GM20431 (cell line): ENCODE data around the gene RGS19.

ENCODE experiments used
- in situ Hi-C: fragments of 300-500 bp; cut with MseI, MboI; formaldehyde crosslinking; loops from one replicate; pipeline ENCODE4 v1.15.0; 2020; ENCODE audit warnings: low sequenced_read_pairs; ENCODE audit not compliant: unreplicated experiment

Gene RGS19

DNA sequence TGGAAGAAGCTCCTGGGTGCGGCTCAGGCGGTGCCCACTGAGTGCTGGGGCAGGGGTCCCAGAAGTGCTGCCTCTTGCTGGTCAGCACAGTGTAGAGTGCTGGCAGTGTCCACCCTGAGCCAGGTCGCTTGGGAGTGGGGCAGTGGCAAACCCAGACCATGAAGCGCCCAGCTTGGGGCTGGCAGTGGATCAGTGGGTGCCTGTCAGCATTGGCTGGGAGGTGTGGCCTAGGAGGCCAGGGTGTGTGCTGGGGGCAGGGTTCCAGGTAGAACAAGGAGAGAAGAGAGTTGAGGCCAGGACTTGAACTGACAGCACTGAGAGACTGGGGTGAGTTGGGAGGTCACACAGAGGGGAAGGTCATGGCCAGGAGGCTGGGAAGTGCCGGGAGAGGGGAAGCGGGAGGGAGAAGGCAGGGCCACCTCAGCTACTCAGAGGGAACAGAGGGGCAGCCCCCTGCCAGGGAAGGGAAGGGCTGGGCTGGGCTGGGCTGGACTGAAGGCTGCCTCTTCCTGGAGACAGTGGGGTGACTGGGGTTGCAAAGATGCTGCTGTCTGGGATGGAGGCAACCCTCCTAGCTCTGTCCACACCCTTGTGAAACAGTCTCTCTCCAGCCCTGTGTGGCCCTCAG is 12.2 kb downstream of the RGS19 start:
- in situ Hi-C loops, result no loop called here

DNA sequence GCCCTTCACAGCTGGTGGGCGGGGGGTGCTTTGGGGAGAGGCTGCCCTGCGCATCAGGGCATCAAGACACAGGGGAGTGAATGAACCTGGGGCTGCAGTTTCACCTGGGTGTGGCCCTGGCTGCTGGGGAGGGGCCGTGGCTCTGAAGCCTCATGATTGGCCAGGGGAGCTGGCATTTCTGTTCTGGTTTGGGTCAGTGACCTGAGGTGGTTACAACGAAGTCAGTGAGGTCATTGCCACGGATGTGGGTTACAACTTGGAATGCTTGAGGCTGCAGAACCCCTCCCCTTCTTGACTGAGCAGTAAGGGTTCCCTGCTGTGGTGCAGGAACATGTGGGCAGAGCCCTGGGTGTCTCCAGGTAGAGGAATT is 13.4 kb downstream of the RGS19 start:
- in situ Hi-C loops, result no loop called here

DNA sequence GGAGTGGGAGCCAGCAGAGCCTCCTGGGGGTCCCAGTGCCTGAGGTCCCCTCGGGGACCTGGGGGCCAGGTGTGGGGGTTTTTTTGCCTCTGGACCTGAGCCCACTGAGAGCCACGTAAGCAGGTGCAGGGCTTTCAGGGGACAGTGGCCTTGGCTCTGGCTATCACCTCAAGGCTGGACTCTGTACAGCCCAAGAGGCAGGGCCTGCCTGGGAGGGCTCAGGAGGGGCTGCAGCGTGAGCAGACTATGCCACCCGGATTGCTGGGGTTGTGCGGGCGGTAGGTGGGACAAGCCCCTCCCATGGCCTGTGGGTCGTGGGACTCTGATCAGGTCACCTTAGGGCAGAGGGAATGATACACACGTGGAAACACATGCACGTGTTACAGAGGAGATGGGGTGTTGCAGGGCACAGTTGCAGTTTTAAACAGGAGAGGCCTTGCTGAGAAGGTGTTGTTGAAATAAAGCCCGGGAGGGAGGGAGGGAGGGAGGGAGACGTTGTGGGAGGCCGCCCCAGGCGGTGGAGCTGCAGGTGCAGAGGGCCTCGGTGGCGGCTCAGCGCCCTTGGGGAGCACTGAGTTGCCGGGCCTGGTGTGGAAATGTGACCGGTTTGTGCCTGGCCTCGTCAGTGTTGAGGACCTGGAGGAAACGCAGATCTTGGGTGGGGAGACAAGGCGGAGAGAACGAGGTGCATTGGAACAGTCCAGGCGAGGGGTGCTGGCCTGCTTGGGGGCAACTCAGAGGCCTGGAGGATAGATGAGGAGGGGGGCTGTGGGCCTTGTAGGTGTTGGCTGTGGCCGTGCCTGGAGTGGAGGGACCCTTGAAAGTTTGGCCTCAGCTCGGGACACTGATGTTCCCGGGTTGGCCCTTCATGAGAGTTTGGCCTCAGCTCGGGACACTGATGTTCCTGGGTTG is 14.0 kb downstream of the RGS19 start:
- in situ Hi-C loops, result no loop called here

DNA sequence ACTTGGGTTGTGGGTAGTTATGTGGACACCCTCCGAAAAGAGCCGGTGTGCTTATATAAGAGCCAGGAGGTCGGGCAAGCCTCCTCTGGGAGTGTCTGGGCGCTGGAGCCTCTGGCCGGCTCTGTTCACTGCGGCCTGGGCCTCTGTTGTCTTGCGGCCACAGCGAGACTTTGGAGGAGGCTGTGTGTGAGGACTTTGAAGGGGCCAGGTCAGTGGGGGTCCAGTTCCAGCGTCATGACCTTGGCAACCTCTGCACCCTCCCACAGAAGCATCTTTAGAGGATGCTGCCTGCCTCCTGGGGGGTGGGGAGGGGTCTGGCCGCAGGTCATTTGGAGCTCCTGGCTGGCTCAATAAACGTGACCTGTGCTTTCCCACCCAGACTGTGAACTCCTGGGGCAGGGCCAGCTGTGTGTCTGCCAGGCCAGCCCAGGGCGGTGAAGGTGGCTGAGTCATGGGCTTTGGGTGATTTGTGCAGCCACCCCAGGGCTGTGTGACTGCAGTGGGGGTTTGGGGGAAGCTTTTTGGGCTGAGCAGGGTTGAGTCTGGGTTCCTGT is 15.1 kb downstream of the RGS19 start:
- in situ Hi-C loops, result no loop called here

DNA sequence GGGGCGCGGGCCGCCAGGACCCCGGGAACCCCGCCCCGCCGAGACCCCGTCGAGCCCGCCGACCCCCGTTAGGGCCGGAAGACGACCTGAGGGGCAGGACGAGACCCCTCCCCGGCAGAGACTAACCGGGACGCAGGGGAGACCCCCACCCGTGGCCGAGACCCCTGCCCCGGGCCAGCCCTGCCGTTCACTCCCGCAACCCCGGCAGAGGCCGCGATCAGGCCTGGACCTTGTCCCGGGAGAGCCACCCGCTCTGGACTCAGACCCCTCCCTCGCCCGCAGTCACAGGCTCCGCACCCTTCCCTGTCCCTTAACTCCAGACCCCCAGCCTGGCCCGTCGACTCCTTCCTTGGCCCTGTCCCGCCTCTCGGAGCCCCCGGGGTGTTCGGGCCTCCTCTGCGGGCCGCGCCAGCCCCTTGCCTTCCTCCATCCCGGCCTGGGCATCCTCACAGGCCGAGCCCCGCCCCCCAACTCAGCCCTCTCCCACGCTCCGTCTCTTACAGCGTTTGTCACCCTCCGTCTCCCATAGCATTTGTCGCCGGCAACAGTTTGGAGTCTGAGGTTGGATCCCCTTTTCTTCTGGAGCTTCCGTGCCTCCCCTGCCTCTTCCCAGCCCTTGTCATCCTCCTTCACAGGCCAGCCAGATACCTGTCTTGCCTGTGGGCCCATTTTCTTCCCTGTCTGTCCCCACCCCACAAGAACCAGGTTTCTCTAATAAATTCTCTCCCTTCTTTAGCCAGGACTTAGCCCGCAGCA is 15.8 kb downstream of the RGS19 start:
- in situ Hi-C loops, result no loop called here

DNA sequence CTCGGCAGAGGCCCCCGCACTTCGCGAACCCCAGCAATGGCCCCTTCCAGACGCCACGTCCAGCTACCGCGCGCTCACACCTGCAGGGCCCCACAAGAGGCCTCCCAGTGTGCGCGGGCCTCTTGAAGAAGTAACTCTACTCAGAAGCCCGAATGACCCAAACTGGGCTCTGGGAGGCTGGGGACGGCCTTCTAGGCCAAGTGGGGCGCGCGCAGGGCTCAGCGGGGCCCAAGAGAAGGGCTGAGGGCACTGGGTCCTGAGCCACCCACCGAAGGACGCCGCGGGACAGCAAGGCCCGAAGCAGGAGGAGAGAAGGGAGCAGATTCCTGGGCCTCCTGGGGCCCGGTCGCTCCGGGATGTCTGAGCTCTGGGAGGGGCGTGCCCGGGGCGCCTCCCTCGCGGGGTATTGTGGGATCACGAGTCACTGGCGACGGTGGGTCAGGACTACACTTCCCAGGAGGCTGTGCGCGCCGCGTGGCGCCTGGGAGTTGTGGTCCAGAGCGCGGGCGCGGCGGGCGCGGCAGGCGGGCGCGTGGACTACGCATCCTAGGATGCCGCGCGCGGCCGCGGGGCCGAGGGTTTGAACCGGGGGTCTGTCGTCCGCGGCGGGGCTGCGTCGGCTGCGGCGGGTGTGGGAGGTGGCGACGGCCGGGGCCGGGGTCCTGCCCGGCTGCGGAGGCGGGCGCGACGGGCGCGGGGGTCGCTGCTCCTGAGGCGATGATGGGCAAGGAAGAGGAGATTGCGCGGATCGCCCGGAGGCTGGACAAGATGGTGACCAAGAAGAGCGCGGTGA is 16.5 kb downstream of the RGS19 start, which contains the start of gene TCEA2:
TCEA2 (plus strand) TSS at position 603 of the 793 bp plus-strand sequence; CDS start at position 718, 115 bp downstream.
- in situ Hi-C loops, result no loop called here

DNA sequence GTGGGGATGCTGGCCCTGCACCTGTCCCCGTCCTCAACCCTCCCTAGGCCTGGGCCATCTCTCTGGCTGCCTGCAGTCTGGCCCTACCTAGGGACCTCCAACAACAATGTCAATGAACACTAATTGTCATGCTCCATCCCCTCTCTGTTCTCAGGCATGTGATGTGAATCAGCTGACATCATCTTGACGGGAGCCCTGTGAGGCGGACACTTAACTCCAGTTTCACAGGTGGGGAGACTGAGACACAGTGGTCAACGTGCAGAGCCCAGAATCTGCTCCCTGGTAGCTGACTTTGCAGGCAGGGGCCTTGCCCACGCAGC is 17.1 kb downstream of the RGS19 start:
- in situ Hi-C loops, result no loop called here

DNA sequence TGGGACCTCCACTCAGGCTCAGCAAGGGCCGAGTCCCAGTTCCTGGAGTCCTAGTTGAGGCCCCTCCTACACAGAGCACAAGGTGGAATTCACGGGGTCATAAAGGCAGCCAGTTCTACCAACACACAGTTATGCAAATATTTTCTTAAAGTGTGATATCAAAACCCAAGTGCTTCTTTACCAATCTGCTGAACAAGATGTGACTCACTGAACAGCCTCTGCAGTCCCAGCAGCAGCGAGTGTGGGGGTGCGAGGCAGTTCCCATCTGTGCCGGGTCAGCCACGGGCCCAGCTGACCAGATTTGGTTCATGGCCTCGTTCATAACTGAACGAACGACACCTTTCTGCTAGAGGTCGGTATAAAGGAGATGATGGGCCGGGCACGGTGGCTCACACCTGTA is 20.8 kb downstream of the RGS19 start:
- in situ Hi-C loops, result no loop called here

DNA sequence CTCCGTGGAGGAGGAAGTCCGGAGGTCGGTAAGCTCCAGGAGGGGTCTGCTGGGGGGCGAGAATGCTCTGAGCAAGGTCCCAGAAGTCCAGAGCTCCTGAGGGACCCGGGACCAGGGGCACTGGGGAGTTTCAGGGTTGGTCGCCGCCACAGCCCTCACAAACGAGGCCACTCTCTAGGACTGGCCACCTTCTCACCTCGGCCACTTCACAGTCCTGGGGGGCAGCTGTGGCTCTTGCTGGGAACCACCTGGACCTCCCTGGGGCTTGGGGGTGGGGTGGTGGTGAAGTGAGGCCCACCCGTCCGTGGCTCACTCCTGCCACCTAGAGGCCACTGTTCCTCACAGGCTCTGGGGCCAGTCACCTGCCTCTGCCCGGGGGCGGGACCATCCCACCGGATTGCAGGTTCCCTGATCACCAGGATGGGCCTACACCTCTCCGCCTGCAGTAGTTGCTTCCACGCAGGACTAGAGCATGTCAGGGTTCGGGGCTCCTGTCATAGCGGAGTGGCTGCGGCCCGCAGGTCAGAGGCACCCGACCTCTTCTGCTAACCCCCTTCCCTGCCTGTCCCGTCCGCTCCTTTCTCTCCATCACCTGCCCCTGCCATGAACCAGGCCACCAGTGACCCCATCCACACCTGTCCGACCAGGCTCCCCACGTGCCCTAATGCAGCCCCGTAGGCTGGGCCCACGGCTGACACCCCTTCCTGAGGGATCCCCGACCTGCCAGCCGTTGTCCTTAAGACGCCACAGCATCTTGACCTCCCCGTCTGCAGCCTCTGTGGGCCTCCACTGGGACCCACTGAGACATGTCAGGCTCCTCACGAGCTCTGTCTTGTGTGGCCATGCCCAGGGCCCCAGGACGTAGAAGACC is 21.5 kb downstream of the RGS19 start:
- in situ Hi-C loops, result no loop called here

DNA sequence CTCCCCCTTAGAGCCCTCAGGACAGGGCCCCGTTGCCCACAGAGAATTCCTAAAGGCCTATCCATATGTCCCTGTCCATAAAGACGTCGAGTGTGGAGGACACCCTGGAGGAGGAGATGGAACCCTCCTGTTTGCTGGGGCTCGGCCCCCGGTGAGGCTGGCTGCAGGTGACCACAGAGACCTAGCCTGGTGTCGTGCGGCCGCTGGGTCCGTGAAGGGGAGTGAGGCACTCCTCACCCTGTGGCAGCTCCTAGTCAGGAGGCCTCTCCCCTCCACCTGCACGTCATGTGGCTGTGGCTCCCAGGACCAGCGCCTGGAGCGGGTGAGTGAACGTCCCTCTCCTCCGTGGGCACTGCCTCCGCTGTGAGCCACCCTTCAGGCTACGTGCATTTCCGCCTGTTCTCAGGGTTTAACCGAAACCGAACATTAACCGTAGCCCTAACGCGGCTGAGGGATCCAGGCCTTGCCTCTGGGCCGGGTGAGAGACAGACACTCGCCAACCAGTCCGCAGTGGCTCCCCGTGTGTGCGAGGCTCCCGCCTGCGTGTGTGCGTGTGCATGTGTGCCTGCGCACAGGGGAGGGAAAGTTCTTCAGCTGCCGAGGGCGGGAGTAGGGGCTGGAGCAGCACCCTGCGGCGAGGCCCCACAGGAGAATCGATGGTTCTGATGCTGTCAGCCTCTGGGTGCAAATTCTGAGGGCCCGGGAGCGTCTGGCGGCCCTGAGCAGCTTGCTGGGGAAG is 22.3 kb downstream of the RGS19 start:
- in situ Hi-C loops, result no loop called here

DNA sequence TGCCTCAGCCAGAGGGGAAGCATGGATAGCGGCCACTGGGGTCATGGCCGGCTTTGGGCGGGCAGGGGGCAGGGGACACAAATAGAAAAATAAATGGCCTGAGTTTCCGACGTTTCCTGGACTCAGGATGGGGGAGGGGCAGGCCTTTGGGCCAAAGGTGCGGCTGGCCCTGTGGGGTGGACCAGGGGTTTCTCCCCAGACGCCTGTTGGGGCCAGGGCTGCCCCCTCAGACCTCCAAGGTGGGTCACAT is 22.8 kb downstream of the RGS19 start:
- in situ Hi-C loops, result no loop called here

DNA sequence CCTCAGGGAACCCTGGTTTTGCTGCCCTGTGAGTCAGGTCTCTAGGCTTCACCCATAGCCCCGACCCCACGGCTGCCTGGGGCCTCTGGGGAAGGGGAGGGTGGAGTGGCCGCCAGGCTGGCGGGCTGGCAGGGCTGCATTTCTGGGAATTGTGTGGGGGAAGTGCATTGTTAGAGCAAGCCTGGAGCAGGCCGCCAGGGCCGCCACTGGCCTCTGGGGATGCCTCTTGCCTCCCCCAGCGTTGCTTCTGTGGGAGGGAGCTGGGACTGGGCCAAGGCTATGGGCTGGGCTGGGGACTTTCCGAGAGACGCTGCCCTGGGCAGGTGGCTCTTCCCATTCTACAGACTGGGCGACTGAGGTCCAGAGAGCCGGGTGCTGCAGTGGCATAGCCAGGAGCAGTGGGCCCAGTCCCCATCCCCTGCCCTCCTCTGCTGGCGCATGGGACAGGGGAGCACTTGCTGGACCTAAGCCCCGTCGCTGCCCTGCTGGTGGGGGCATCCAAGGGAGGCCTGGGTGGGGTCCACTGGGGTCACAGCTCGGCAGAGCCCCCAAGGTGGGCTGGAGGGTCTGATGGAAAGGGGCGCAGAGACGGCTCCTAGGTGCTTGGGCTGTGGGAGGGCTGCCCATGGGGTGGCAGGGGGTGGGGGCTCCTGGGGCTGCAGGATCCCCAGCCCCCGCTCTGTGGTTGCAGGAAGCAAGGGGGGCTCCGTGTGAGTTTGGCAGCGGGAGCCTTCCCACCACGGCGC is 23.3 kb downstream of the RGS19 start:
- in situ Hi-C loops, result no loop called here

DNA sequence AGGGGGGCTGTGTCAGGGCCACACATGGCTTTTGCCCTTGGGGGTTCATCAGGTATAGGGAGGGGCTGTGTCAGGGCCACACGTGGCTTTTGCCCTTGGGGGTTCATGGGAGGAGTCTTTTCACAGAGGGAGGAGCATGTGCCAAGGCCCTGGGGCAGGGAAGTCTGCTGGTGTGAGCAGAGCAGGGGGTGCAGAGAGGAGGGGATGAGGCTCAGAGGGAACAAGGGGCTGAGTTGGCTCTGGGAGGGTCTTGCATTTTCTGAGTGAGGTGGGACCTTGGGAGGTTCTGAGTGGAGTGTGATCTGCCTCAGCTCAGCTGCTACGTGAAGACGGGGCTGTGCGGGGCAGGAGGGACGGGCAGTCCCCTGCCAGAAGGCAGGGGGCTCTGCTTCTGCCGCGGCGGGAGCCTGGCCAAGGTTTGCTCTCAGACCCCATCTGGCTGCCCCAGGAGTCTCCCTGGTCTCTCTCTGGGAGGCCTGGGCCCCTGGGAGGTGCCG is 23.9 kb downstream of the RGS19 start:
- in situ Hi-C loops, result no loop called here

DNA sequence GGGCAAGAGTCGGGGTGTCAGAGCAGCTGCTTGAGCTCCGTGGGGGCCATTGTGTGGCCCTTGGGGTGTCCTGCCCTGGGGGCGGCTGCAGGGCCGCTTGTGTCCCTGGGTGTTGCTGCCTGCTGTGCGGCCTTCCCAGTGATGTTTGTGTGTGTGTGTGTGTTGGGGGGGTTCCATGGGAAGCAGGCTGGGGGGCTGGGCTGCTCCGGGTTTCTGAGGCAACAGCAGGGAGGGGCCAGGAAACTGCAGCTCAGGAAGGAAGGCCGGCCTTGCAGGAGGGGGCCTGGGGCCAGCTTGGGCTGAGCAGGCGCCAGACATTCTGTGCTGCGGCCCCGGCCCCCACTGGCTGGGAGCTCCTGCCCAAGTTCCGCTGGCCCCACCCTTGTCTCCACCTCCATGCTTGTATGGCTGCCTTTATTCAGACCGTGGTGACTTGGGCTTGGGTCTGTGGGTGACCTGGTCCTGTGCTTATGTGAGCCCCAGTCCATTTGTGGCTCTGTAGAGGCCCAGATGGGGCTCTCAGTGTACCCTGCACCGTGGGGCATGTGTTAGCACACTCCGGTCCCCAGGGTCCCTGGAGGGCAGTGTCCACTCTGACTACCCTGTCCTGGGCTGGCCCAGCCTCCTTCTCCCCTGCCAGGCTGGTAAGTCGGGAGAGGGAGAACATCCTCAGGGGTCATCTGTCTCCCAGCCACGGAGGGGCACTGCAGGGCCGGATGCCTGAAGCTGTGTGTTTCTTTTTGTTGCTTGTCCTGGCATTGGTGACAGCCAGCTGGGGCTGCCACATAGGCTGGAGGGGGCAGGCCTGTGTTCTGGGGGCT is 25.3 kb downstream of the RGS19 start:
- in situ Hi-C loops, result no loop called here

DNA sequence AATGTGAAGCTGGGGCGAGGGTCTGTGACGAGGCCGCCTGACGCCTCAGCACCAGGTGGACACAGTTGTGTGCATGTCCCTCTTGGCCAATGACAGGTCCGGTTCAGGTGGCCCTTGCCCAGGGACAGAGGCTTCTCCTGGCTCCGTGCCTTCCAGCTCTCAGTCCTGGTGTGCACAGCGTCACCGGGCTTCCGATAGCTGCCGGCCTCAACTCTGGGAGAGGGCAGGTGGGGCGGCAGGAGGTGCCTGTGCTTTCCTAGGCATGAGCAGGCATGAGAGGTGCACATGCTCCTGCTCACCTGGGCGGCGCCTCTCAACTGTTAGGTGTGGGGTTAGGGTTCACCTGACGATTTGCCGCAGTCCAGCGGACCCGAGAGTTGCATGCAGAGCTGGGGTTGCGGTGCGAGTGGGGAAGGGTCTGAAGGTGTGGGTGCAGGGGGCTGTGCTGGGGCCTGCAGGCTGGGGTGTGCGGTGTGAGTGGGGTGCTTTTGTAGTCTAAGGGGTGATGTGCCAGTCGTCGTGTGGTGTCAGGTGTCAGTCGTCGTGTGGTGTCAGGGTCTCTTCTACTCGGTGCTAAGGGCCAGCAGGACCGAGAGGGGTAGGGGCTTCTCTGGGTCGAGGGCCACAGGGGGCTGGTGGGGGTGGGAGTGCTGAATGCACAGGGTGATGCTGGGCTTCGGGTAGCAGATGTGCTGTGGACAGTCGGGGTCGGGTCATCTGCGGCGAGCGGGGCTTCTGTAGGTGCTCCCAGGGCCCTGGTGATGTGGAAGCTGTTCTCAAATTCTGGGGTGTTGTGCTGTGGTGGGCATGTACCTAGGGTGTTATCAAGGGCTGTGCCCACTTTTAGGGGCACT is 26.1 kb downstream of the RGS19 start:
- in situ Hi-C loops, result no loop called here

DNA sequence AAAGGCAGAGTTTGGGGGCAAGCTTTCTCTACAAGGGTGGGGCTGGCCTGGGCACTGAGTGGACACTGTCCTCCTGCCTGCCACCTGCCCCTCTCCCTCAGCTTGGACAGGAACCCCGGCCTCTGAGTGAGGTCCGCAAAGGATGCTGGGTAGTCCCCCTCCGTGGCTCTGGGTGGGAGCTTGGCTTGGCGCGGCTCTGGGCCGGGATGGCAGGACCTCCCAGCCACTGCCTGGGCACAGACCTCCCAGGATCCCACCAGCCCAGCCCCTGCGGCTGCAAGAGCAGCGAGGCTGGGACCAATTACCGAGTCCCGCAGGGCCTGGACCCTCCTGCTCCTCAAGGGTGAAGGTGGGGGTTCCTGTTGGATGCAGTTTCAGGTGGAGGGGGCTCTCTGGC is 27.0 kb downstream of the RGS19 start:
- in situ Hi-C loops, result no loop called here
